BJ (cell line): Measurements from ENCODE around the gene MMP15. TPM values are rescaled to one million over a fixed set of nuclear protein-coding genes. Genes with fewer than 3 reads are reported as not detected.

Experiments
- CTCF ChIA-PET: fragments of 350-600 bp; formaldehyde crosslinking; extraction: SDS; loops from one replicate; lab custom pipeline; 2021; ENCODE audit warnings: antibody characterized with exemption, inconsistent platforms; lab: Yijun Ruan, JAX
- POLR2A ChIA-PET: fragments of 300-600 bp; sonication (Branson Sonifier 250); formaldehyde crosslinking; extraction: SDS; loops from one replicate; lab custom pipeline; 2021; ENCODE audit warnings: antibody characterized with exemption; lab: Charles Lee
- DNase-seq: peaks from one replicate; pipeline ENCODE4 v3.0.0-alpha.2; 2011; ENCODE audit warnings: low read depth
- H3K27me3 ChIP-seq: 2 replicates; pipeline ENCODE4 v1.6.0; 2011; ENCODE audit warnings: low read length; ENCODE audit not compliant: control insufficient read depth, insufficient read depth
- H3K36me3 ChIP-seq: 2 replicates; pipeline ENCODE4 v1.5.1; 2011; ENCODE audit warnings: low read length; ENCODE audit not compliant: control insufficient read depth, insufficient read depth
- H3K4me3 ChIP-seq: 2 replicates; pipeline ENCODE4 v1.5.1; 2011; ENCODE audit warnings: low read depth, mild to moderate bottlenecking, control low read depth, low read length
- polyA plus RNA-seq: library from polyadenylated mRNA; depleted of rRNA; stranded (reverse); fragments of >200 nt; gene quantifications from 2 replicates; pipeline ENCODE4 v1.2.3, GENCODE V29; 2011
- TF ChIP-seq, protein P1 (sequence below): IDR thresholded peaks from 2 replicates; pipeline ENCODE4 v1.5.1; 2011; ENCODE audit warnings: low read depth, mild to moderate bottlenecking, control low read depth, inconsistent platforms, low read length, moderate library complexity; ENCODE audit not compliant: insufficient read depth

Gene MMP15
- polyA plus RNA-seq, 1 experiment = 1.1 TPM

DNA sequence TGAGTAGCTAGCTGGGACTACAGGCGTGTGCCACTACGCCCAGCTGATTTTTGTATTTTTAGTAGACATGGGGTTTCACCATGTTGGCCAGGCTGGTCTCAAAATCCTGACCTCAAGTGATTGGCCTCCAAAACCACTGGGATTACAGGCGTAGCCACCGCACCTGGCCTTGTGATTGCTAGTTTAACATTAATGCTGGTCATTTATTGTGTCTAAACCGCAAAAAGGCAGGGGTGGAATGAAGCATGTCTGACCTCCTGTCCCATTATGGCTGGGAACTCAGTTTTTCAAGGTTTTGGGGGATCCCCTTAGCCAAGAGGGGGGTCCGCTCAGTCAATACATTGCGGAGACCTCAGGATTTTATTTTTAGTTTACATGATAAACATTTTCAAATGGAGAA lies 43.9 kb upstream of the MMP15 start:
- ChIA-PET CTCF (interaction anchor here (2.6 kb wide), 1 partner anchor 74 kb away, joined by 6 read pairs; no protein-coding TSS in a partner anchor), POLR2A (no interaction called here)
- Histone ChIP-seq H3K27me3 (peaks cover 2% of the 10 kb centered on the region; the same call in 1 of the 2 replicates), H3K4me3 (no peak overlapping the region), H3K36me3 (no peaks in the 10 kb centered on the region)
- DNase-seq = no peak
- TF ChIP-seq, protein P1, sequence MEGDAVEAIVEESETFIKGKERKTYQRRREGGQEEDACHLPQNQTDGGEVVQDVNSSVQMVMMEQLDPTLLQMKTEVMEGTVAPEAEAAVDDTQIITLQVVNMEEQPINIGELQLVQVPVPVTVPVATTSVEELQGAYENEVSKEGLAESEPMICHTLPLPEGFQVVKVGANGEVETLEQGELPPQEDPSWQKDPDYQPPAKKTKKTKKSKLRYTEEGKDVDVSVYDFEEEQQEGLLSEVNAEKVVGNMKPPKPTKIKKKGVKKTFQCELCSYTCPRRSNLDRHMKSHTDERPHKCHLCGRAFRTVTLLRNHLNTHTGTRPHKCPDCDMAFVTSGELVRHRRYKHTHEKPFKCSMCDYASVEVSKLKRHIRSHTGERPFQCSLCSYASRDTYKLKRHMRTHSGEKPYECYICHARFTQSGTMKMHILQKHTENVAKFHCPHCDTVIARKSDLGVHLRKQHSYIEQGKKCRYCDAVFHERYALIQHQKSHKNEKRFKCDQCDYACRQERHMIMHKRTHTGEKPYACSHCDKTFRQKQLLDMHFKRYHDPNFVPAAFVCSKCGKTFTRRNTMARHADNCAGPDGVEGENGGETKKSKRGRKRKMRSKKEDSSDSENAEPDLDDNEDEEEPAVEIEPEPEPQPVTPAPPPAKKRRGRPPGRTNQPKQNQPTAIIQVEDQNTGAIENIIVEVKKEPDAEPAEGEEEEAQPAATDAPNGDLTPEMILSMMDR = no peak

DNA sequence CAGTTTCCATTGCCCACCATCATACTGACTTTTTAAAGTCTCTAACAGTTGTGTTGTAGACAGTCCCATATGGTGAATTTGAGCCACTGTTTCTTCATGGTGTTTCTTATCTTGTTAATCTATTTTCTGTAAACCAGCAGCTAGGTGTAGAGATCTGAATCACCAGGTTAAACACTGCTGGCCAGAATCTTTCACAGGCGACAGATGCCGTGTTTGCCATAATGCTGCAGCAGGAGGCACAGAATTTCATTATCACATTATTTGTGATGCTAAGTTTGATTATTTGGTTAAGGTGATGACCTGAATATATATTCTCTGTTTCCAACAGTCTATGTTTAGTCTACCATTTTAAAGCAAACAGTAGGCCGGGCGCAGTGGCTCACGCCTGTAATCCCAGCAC lies 43.2 kb upstream of the MMP15 start:
- Histone ChIP-seq H3K36me3 (no peaks in the 10 kb centered on the region), H3K4me3 (no peak overlapping the region), H3K27me3 (peaks cover 2% of the 10 kb centered on the region; the same call in 1 of the 2 replicates)
- POLR2A ChIA-PET = no interaction called here
- CTCF ChIA-PET = interaction anchor here (2.6 kb wide), 1 partner anchor 75 kb away, joined by 6 read pairs; no protein-coding TSS in a partner anchor
- TF ChIP-seq, protein P1 = no peak
- DNase-seq = no peak

DNA sequence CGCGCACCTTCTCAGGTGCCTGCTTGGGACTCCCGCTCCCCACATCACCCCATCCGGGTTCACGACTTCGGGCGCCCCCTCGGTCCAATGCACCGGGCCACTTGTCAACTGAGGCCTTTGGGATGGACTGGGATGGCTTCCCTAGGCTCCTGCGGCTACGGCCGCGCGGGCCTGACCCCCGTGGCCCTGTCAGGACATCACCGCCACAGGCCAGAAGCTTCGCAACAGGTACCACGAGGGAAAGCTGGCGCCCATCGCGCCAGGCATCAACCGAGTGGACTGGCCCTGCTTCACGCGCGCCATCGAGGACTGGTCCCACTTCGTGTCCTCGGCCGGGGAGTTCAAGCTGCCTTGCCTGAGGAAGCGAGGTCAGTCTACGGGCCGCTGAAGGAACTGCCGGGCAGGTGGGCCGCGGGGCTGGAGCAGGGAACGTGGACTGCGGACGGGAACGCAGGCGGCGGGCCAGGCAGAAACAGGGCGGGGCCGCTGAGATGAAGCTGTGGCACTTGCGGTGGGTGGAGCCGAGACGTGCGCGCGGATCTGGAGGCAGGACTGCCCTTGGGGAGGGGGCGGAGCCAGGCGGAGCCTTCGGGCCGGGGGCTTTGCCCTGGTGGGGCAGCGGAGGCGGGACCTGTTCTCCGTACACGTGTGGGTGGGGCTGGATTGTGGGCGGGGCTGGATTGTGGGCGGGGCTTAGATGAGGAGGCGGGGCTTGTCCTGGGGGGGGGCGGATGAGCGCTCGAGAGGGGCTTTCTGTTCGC lies 40.9 kb upstream of the MMP15 start:
- CTCF ChIA-PET = interaction anchor here (1.1 to 1.7 kb wide), 2 partner anchors 78 to 85 kb away, joined by 3 to 5 read pairs; no protein-coding TSS in a partner anchor
- POLR2A ChIA-PET = interaction anchor here (0.6 kb wide), 1 partner anchor 26 kb away, joined by 7 read pairs; no protein-coding TSS in a partner anchor
- Histone ChIP-seq H3K27me3 (peaks cover 2% of the 10 kb centered on the region; the same call in 1 of the 2 replicates), H3K36me3 (no peaks in the 10 kb centered on the region), H3K4me3 (peak overlapping the region; percentile 70)
- peak; percentile 44 for DNase-seq
- TF ChIP-seq, protein P1 = no peak

DNA sequence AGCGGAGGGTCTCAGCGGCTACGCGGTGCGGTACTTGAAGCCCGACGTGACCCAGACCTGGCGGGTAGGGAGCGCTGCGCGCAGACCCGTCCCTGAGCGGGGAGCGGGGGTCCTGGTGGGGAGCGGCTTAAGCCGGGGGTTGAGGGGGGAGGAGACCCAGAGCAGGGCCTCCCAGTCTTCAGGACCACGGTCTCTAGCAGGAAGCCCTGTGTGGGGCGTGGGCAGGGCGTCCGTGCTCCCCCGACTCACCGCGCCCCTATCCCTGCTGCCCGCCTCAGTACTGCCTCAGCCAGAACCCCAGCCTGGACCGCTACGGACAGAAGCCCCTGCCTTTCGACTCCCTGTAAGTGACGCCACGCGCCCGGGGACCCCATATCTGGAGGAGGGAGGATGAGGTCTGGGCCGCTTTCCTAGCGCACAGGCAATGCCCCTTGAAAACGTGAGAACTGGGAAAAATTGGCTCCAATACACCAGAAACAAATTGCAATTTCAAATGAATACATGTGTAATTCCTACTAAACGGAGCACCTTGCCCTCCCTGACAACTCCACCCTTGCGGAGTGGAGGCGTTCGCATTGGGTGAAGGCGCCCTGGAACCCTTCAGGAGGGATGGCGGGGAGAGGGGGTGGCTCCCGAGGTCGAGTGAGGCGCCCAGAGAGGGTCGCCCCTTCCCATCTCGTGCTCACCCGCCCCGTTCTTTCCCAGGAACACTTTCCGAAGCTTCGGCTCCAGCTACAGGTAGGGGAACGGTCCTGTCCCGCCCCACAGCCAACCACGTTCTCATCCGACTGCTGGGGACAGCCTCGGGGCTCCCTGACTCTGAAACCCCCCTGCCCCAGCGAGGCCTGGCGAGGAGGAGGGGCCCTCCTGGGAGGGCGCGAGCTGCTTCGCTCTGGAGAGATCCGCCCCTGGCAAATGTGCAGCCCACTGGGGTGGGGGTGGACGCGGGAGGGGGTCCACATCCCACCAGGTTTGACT lies 40.1 kb upstream of the MMP15 start:
- TF ChIP-seq, protein P1 = no peak
- Histone ChIP-seq H3K4me3 (peak overlapping the region; percentile 70), H3K36me3 (no peaks in the 10 kb centered on the region), H3K27me3 (peaks cover 2% of the 10 kb centered on the region; the same call in 1 of the 2 replicates)
- CTCF ChIA-PET = interaction anchor here (1.3 to 1.7 kb wide), 2 partner anchors 14 to 86 kb away, joined by 3 to 5 read pairs; no protein-coding TSS in a partner anchor
- POLR2A ChIA-PET = interaction anchor here (0.6 kb wide), 1 partner anchor 27 kb away, joined by 7 read pairs; no protein-coding TSS in a partner anchor
- no peak for DNase-seq
